ENCODE results near the gene MKNK2. TPM values are rescaled to one million over a fixed set of nuclear protein-coding genes. Genes with fewer than 3 reads are reported as not detected.
A peak's percentile ranks its signal among the peaks of the same experiment; 100 is the strongest.

The MKNK2 gene
- total and polyA plus RNA-seq, 10 of the 15 experiments (the other 5 are each of a cell fraction or from before 2014, with no cell fraction given): 9.6 to 365 (median 69.9) TPM

GRCh38 chr19:2084993-2085720 is 34.1 kb upstream of the MKNK2 start (continued):
- TF ChIP-seq, protein P1, sequence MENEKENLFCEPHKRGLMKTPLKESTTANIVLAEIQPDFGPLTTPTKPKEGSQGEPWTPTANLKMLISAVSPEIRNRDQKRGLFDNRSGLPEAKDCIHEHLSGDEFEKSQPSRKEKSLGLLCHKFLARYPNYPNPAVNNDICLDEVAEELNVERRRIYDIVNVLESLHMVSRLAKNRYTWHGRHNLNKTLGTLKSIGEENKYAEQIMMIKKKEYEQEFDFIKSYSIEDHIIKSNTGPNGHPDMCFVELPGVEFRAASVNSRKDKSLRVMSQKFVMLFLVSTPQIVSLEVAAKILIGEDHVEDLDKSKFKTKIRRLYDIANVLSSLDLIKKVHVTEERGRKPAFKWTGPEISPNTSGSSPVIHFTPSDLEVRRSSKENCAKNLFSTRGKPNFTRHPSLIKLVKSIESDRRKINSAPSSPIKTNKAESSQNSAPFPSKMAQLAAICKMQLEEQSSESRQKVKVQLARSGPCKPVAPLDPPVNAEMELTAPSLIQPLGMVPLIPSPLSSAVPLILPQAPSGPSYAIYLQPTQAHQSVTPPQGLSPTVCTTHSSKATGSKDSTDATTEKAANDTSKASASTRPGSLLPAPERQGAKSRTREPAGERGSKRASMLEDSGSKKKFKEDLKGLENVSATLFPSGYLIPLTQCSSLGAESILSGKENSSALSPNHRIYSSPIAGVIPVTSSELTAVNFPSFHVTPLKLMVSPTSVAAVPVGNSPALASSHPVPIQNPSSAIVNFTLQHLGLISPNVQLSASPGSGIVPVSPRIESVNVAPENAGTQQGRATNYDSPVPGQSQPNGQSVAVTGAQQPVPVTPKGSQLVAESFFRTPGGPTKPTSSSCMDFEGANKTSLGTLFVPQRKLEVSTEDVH (IDR thresholded peaks at IDR 0.05; ENCODE audit: low read depth, partially characterized antibody): peak; percentile 39
- peak; percentile 77 for TF ChIP-seq MTA2 (IDR thresholded peaks at IDR 0.05; ENCODE audit: low read depth)
- TF ChIP-seq, protein P2, sequence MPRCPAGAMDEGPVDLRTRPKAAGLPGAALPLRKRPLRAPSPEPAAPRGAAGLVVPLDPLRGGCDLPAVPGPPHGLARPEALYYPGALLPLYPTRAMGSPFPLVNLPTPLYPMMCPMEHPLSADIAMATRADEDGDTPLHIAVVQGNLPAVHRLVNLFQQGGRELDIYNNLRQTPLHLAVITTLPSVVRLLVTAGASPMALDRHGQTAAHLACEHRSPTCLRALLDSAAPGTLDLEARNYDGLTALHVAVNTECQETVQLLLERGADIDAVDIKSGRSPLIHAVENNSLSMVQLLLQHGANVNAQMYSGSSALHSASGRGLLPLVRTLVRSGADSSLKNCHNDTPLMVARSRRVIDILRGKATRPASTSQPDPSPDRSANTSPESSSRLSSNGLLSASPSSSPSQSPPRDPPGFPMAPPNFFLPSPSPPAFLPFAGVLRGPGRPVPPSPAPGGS (IDR thresholded peaks at IDR 0.05; ENCODE audit: borderline replicate concordance, insufficient read depth, low read depth, low read length, poor library complexity, severe bottlenecking): peak; percentile 95
- TF ChIP-seq LARP7 (IDR thresholded peaks at IDR 0.05): peak; percentile 70
- no peak for TF ChIP-seq ZNF274 (IDR thresholded peaks at IDR 0.05; ENCODE audit: insufficient read depth, insufficient read length)
- 0 out of 2 replicates have a peak, but pooled peaks have one; percentile 73 for TF ChIP-seq STAT3 (IDR thresholded peaks at IDR 0.05; ENCODE audit: low read depth, low read length)
- peak; percentile 94; the same call in 1 of the 2 replicates for TF ChIP-seq POLR2AphosphoS2 (IDR thresholded peaks at IDR 0.05; ENCODE audit: low read depth, low read length)
- TF ChIP-seq YY1 (IDR thresholded peaks at IDR 0.05; ENCODE audit: low read depth, low read length): peak; percentile 66
- TF ChIP-seq WRNIP1 (IDR thresholded peaks at IDR 0.05; ENCODE audit: borderline replicate concordance, low read depth, low read length): no peak; the same call in 1 of the 2 replicates
- TF ChIP-seq RBBP5 (conservative IDR thresholded peaks at IDR 0.05): no peak
- TF ChIP-seq STAT1 (conservative IDR thresholded peaks at IDR 0.05): no peak
- no peak for TF ChIP-seq FOXK2 (IDR thresholded peaks at IDR 0.05)
- TF ChIP-seq KAT2A (conservative IDR thresholded peaks at IDR 0.05; ENCODE audit: control insufficient read depth, low read depth, low read length): no peak
- TF ChIP-seq SUPT20H (IDR thresholded peaks at IDR 0.05; ENCODE audit: borderline replicate concordance, control insufficient read depth, low read depth, low read length): no peak
- peak; percentile 23 for TF ChIP-seq SIX5 (IDR thresholded peaks at IDR 0.05; ENCODE audit: low read depth, low read length, severe bottlenecking)
- TF ChIP-seq CBX5 (IDR thresholded peaks at IDR 0.05; ENCODE audit: low read depth): peak; percentile 92
- TF ChIP-seq CHD1 (IDR thresholded peaks at IDR 0.05; ENCODE audit: low read depth, low read length): no peak
- TF ChIP-seq ZNF384 (IDR thresholded peaks at IDR 0.05; ENCODE audit: borderline replicate concordance, low read depth, low read length): peak; percentile 100
- peak; percentile 73; the same call in 1 of the 2 replicates for TF ChIP-seq SPI1 (IDR thresholded peaks at IDR 0.05; ENCODE audit: borderline replicate concordance, insufficient read depth, low read depth, low read length)
- peak; percentile 93; the same call in 1 of the 2 replicates for TF ChIP-seq MTA3 (IDR thresholded peaks at IDR 0.05; ENCODE audit: borderline replicate concordance, low read length)
- TF ChIP-seq CEBPB (IDR thresholded peaks at IDR 0.05; ENCODE audit: borderline replicate concordance in 1 of 2, low read depth in 2 of 2, low read length in 2 of 2): no peak; a peak in 1 of 4 replicates
- no peak for TF ChIP-seq NFYB (IDR thresholded peaks at IDR 0.05; ENCODE audit: insufficient read depth, low read depth, low read length)
- no peak; the same call in 1 of the 2 replicates for TF ChIP-seq JUNB (IDR thresholded peaks at IDR 0.05)
- TF ChIP-seq SMAD1 (IDR thresholded peaks at IDR 0.05; ENCODE audit: low read depth, partially characterized antibody): peak; percentile 89
- peak; percentile 78; the same call in 1 of the 2 replicates for TF ChIP-seq DPF2 (IDR thresholded peaks at IDR 0.05)
- peak; percentile 93 for TF ChIP-seq TCF12 (IDR thresholded peaks at IDR 0.05; ENCODE audit: low read depth, low read length)
- peak; percentile 92 for TF ChIP-seq ELK1 (IDR thresholded peaks at IDR 0.05; ENCODE audit: low read depth, low read length)
